Testis (tissue), 2 donors: ENCODE results near the gene TACC3.

Experiments
- POLR2A ChIP-seq: fragments of 450-650 bp; IDR thresholded peaks from one replicate; pipeline ENCODE4 v1.6.1; 2017; ENCODE audit warnings: antibody characterized with exemption, mild to moderate bottlenecking, moderate library complexity
- TF ChIP-seq, protein P1 (sequence below), 3 experiments: fragments of 450-650 bp in 2 of 3; fragments of 200-600 bp in 1 of 3; sonication (generic) in 1 of 3; IDR thresholded peaks; one replicate each; pipeline ENCODE4 v1.5.1; 2016 to 2019; ENCODE audit warnings: antibody characterized with exemption in 3 of 3, mild to moderate bottlenecking in 2 of 3, moderate library complexity in 1 of 3

GRCh38 chr4:1730532-1731135 is 9.3 kb downstream of the TACC3 start:
- TF ChIP-seq, protein P1, sequence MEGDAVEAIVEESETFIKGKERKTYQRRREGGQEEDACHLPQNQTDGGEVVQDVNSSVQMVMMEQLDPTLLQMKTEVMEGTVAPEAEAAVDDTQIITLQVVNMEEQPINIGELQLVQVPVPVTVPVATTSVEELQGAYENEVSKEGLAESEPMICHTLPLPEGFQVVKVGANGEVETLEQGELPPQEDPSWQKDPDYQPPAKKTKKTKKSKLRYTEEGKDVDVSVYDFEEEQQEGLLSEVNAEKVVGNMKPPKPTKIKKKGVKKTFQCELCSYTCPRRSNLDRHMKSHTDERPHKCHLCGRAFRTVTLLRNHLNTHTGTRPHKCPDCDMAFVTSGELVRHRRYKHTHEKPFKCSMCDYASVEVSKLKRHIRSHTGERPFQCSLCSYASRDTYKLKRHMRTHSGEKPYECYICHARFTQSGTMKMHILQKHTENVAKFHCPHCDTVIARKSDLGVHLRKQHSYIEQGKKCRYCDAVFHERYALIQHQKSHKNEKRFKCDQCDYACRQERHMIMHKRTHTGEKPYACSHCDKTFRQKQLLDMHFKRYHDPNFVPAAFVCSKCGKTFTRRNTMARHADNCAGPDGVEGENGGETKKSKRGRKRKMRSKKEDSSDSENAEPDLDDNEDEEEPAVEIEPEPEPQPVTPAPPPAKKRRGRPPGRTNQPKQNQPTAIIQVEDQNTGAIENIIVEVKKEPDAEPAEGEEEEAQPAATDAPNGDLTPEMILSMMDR (IDR thresholded peaks at IDR 0.05), result no peak
- no peak for TF ChIP-seq POLR2A
